TTC549 (cell line): ENCODE results near the gene CACUL1.
"Not testable (repeated sequence)": the region's sequence is repeated elsewhere in the genome, so short reads cannot be mapped to it uniquely, and the experiment has no call there.

ENCODE experiments used
- FAIRE-seq: peaks from 2 replicates; lab custom pipeline; 2012; peaks lifted over from hg19 to GRCh38; lab: Jason Lieb, UNC

Gene CACUL1

GRCh38 chr10:118754556-118755423 is at the start of gene CACUL1:
TSS of gene CACUL1 (minus strand) at chr10:118754970. CDS start at chr10:118754762, 208 bp downstream.
- peak; percentile 88 for FAIRE-seq

DNA sequence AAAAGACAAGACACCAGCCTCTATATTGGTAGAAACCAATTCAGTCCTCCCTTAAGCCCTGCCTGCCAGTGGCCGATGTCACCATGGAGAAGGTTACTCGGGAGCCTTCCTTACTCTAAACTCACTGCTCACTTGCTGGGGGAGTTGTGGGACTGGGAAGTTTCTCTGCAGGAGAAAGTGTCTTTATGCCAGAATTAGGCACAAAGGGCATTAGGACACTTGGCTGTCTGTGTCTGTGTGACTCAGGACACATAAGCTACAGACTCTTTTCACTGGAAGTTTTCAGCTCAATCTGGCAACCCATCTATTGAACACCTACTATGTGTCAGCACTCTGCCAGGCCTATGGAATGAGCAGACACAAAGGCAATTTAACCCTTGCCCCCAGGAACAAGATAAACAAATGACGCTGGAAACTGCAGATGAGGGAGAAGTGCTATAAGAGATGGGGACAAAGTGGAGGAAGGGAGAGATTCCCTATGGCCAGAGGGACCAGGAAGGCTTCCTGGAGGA is 49.5 kb upstream of the CACUL1 start:
- FAIRE-seq, result no peak

DNA sequence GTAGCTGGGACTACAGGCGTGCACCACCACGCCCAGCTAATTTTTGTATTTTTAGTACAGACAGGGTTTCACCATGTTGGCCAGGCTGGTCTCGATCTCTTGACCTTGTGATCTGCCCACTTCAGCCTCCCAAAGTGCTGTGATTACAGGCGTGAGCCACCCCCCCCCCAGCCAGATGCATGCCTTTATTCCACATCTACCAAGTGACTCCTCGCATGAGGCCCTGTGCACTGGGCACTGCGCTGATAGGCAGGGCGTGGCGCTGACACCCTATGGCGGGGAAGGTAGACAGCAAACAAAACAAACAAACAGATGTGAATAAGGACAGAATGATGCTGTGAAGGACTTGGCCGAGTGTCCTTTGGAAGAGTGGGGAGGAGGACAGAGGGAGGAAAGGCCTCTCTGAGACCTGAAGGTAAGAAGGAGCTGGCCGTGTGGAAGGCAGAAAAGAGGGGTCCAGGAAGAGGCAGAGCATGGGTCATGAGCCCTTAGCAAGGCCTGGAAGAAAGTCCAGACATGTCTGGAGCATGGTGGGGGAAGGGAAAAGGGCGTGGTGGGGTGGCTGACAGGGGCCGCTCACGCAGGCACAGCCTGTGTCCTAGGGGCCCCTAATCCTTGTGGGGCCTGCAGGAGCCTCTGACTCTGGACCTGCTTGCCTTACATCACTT is 47.5 kb upstream of the CACUL1 start:
- FAIRE-seq, result no peak

DNA sequence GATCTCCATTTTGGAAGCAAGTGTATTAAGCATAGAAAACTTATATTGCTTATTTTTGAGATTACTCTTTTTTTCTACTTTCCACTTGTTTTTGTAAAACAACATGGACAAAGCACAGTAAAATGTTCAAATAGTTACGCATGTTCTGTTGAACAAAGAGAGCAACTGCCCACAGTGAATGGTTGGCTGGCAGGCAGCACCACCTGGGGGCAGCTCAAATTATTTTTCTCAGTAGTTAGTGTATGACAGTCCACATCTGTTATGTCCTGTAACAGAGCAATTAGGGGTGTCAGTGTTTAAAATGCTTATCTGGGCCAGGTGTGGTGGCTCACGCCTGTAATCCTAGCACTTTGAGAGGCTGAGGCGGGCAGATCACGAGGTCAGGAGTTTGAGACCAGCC is 46.1 kb upstream of the CACUL1 start:
- FAIRE-seq, result no peak

DNA sequence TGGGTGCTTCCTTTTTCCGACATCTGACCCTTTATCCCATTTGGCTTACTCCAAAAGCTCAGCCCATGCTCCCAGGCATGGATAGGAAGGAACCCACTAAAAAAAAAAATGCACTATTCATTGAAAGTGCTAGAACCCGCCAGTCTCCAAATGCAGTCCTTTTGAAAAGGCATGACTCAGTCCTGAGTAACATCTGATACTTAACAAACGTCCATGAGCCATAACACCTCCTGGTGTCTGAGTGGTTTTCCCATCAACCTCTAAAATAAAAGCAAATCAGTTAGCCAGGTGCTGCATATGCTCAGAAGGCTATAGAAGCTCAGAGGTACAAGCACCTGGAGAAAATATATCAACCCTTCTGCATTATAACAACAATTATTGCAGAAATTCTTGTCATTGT is 45.0 kb upstream of the CACUL1 start:
- no peak for FAIRE-seq

- no peak for FAIRE-seq
Measured at GRCh38 chr10:118798231-118798662, 43.5 kb upstream of the CACUL1 start.

GRCh38 chr10:118794971-118795370 is 40.2 kb upstream of the CACUL1 start:
- not testable (repeated sequence) for FAIRE-seq

DNA sequence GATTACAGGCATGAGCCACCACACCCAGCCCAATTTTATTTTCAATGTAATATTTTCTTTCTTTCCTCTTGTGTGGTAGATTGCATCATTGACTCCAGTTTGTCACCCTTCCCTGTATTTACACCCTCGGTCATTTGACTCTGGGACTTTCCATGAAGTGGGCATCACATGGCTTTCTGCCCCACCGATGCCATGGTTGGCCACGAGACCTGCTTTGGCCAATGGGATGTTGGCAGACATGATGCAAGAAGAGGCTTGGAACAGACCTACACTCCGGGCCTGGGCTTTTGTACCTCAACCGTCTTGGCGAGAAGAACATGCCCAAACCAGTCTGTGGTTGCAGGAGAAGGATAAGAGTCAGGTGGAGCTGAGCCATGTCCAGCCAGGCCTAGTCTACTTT is 38.8 kb upstream of the CACUL1 start:
- FAIRE-seq, result no peak

- no peak for FAIRE-seq
Measured at GRCh38 chr10:118792526-118792925, 37.8 kb upstream of the CACUL1 start.

DNA sequence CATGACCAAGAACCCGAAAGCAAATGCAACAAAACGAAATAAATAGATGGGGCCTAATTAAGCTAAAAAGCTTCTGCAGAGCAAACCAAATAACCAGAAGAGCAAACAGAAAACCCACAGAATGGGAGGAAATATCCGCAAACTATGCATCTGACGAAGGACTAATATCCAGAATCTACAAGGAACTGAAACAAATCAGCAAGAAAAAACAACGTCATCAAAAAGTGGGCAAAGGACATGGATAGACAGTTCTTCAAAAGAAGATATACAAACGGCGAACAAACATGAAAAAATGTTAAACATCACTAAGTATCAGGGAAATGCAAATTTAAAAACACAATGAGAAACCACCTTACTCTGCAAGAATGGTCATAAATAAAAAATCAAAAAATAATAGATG is 35.3 kb upstream of the CACUL1 start:
- no peak for FAIRE-seq

DNA sequence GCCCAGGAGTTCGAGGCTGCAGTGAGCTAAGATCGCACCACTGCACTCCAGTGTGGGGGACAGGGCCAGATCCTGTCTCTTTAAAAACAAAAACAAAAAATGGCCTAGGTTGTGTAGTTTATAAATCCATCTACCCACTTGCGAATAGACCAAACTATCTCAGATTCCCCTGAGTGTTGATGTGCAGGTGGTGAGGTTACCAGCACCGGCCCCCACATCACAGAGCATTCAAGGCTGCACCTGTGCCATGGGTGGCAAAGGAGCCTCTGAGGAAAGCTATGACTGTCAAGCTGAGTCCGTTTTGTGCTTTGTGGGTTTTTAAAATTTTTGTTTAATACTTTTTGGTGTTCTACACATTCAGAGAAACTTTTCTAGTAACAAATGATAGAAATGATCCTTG is 30.8 kb upstream of the CACUL1 start:
- no peak for FAIRE-seq

DNA sequence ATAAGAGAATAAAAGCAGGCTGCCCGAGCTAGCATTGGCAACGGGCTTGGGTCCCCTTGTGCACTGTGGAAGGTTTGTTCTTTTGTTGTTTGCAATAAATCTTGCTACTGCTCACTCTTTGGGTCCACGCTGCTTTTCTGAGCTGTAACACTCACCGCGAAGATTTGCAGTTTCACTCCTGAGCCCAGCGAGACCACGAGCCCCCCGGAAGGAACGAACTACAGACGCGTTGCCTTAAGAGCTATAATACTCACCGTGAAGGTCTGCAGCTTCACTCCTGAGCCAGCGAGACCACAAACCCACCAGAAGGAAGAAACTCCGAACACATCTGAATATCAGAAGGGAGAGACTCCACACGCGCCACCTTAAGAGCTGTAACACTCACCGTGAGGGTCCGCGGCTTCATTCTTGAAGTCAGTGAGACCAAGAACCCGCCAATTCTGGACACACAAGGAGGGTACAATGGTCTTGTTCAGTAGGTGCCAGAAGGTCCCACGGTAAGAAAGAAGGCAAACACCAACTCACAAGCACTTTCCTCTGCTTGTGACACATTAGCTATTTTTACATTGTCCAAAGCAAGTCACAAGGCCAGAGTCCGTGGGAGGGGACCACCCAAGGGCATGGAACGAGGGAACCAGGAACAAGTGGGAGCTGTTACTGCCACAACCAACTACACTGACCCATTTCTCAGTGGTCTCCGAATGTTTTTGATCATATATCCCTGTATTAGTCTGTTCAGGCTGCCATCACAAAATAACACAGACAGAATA is 29.2 kb upstream of the CACUL1 start:
- FAIRE-seq, result no peak

DNA sequence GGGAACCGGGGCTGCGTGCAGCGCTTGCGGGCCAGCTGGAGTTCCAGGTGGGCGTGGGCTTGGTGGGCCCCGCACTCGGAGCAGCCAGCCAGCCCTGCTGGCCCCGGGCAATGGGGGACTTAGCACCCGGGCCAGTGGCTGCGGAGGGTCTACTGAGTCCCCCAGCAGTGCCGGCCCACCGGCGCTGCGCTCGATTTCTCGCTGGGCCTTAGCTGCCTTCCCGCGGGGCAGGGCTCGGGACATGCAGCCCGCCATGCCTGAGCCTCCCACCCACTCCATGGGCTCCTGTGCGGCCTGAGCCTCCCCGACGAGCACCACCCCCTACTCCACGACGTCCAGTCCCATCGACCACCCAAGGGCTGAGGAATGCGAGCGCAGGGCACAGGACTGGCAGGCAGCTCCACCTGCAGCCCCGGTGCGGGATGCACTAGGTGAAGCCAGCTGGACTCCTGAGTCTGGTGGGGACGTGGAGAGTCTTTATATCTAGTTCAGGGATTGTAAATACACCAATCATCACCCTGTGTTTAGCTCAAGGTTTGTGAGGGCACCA is 28.2 kb upstream of the CACUL1 start:
- FAIRE-seq, result not testable (repeated sequence)

DNA sequence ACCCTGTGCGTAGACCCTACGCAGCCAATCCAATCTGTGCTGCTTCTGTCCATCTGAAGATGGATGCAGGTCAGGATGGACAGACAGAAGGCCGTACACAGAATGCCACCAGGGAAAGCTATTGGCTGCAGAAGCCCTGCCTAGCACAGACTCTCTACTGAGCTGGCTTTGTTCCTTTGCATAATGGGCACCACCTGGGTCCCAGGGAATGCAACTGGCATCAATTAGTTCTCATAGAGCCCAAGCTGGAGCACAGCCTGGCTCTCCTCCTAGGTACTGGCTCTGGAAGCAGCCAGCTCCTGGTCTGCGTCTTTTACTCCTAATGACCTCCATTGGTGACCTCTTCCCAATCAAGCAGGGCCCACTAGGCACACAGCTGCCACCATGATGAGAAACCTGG is 26.8 kb upstream of the CACUL1 start:
- no peak for FAIRE-seq

GRCh38 chr10:118778727-118779126 is 24.0 kb upstream of the CACUL1 start:
- no peak for FAIRE-seq

DNA sequence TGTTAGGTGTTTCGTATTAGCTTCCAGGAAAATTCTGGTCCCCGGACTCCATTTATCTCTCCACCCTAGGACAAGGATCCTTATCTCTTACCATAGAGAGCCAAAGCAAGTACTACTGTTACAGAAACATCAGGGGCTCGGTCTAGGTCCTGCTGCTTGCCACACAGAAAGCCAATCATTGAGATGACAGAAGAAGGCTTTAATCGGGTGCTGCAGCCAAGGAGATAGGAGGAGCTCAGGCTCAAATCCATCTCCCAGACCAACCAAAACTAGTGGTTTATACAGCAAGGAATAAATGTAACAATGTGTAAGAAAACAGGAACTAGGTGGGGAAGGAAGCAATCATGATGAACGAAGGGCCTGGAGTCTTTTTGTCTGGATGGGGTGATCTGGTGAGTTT is 22.2 kb upstream of the CACUL1 start:
- no peak for FAIRE-seq

- no peak for FAIRE-seq
Measured at GRCh38 chr10:118776033-118776432, 21.3 kb upstream of the CACUL1 start.

DNA sequence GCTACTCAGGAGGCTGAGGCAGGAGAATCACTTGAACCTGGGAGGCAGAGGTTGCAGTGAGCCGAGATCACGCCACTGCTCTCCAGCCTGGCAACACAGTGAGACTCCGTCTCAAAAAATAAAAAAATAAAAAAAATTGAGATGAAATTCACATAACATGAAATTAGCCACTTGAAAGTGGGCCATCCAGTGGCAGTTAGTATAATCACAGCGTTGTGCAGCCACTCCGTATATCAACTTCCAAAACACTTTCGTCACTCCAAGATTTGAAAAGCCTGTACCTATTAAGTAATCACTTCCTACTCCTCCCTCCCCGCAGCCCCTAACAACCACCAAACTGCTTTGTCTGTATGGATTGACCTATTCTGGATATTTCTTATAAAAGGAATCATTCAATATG is 20.7 kb upstream of the CACUL1 start:
- FAIRE-seq, result no peak

- FAIRE-seq, result no peak
Measured at GRCh38 chr10:118773041-118773440, 18.3 kb upstream of the CACUL1 start.

- FAIRE-seq, result no peak
Measured at GRCh38 chr10:118771976-118772375, 17.2 kb upstream of the CACUL1 start.

DNA sequence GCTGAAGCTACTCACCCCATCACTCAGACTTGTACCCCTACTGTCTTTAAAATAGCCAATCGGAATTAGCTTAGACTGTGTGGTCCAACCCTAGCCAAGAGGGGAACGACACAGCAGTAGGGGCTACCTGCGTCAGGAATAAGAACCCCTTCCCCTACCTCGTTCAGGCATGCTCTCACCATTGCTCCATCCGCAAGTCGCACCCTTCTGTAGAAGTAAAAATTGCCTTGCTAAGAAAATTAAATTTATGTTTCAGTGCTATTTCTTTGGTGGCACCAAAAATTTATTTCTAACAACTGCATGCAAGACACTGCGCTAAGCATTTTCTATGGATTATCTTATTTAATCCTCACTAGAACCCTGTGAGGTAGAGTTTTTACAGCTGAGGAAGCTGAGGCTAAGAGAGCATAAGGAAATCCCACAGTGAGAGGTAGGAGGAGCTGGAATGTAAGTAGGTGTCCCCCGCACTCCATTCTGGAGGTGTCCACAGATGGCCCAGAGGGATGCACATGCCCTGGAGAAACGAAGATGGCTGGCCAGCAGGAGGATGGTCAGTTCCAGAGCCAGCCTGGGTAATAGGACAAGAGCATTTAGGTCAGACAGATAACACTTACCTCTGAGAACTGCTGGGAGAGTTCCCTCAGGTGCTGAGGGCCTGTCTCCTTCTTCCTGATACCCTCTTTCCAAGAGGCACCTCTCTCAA is 15.3 kb upstream of the CACUL1 start:
- no peak for FAIRE-seq
